GM21786 (cell line): ENCODE results near the gene CHST2.

ENCODE experiments used
- ATAC-seq: cut with Tn5 transposase; IDR thresholded peaks from one replicate; pipeline ENCODE4 v1.9.1; 2021; ENCODE audit not compliant: unreplicated experiment

The CHST2 gene

DNA sequence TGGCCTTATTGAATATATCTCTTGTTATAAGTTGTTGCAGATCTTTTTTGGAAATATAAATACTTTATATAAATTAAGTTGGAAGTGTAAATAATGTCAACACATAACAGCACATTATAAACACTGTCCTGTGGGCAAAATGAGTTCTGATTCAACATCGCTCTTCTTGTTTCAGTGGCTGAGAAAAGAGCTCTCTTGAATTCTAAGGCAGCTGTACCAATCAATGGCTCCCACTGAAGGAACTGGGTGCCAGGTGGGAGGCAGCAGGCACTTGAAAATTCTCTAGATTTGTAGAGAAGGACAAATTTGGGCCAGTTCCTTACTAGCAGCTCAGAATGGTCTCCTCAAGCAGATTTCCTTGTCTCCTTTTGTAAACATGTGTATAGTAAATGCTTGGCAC, 45.6 kb downstream of the CHST2 start:
- peak; percentile 32 for ATAC-seq

DNA sequence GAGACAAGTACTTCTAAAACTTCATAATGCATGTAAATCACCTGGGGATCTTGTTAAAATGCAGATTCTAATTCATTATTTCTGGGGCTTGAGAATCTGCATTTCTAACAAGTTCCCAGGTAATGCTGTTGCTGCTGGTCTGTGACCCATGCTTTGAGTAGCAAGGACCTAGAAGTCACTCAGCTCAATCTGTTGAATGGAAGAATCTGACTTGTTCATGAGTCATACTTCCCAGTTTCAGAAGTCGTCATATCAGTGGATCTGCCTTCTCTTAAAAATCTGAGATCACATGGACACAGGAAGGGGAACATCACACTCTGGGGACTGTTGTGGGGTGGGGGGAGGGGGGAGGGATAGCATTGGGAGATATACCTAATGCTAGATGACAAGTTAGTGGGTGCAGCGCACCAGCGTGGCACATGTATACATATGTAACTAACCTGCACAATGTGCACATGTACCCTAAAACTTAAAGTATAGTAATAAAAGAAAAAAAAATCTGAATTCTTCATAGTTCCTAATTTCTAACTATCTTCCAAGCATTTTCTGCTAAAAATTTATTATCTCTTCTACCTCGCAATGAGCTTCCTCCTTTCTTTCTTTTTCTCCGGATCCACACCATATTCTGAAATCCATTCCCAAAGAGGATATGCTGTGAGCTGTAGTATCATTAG, 46.2 kb downstream of the CHST2 start:
- peak; percentile 56 for ATAC-seq

DNA sequence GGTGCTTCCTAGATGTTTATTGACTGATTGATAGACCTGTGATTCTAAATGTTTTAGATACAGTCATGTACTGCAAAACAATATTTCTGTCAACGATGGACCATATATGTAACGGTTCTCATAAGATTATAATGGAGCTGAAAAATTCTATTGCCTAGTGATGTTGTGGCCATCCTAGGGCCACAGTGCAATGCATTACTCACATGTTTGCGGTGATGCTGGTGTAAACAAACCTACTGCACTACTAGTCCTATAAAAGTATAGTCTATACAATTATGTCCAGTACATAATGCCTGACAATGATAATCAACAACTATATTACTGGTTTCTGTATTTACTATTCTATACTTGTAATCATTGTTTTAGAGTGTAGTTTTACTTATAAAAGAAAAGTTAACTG, 46.8 kb downstream of the CHST2 start:
- ATAC-seq: no peak

DNA sequence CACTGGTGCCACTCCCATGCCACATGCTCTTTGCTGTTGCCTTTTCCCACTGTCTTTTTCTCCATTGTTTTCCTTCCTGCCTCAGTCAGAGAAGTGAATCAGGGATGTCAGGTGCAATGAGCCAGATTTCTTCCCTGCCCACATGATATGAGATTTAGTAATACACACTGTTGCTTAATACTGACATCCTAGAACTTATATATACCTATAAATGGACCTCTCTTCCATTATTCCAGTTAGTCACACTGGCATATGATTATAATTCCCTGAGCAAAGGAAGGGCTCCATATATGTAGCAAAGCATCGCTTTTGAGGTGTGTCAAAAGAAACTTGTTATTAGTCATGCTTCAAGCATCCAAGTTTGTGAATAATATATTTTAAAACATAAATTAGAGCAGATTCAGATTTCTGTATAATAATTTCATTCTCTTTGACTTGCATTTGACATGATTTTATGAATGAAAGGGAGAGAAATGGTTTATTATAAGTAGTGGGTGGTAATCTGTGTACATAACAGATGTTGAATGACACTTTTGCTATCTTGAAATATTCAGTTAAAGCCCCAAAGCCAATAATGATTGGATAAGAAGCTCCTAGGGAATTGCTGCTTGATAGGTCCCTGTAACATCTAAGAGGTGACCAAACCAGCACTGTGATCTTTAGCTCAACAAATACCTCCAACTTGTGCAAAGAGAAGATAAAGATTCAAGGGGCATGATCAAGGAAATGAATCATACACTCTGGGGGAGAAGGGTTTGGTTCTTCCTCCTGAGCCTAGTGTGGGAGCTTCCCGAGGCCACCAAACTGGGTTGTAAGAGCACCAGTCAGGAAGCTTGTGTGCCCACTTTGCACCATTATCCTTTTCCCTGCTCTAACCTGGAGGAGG, 48.6 kb downstream of the CHST2 start:
- no peak for ATAC-seq

DNA sequence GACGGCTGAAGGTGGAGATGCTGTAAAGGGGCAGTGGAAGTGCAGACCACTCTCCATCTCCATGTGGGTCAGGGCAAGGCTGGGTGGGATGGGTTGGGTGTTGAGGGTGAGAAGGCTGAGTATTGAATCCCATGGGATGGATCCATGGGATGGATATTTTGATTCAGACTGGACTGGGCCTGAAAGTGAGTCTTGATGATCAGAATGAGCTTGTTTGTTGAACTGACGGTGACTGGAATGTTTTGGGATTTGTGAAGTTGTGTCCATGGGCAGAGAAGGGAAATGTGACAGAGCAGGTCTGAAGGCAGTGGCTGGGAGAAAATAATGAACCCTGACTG, 49.3 kb downstream of the CHST2 start:
- ATAC-seq: no peak

DNA sequence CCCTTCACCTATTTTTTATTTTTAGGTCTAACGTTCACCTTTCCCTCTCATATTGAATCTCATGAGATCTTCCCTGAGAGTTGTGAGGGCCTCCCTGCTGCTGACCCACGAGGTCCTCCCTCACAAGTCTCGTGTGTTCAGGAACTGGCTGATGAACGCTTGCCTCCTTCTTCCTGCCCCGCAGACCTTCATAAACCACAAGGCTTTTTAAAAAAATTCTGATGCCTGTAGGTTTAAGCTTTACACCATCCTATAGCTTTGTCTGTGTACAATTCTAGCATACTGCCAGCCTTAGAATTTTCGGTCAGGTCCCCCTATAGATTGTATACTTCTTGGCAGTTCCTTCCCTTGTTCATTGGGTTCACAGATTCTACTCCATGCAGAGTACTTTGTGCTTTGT, 50.5 kb downstream of the CHST2 start:
- no peak for ATAC-seq

DNA sequence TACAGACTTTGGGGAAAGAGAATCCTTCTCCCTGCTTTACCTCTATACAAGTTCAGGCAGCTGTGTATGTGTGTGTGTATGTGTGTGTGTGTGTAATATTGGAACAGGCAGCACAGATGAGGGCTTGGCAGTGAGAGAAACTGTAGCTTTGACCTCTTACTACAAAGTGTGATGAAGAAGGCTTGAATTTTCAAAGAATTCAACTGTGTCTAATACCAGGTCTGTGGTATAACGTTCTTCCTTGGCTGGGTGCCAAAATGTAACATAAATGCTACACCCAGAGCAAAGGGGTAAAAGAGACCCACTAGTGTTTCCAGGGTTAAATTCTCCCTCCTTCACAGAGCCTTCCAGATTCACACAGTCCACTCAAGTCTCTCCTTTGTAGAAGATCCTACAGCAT, 51.1 kb downstream of the CHST2 start:
- ATAC-seq: peak; percentile 14

DNA sequence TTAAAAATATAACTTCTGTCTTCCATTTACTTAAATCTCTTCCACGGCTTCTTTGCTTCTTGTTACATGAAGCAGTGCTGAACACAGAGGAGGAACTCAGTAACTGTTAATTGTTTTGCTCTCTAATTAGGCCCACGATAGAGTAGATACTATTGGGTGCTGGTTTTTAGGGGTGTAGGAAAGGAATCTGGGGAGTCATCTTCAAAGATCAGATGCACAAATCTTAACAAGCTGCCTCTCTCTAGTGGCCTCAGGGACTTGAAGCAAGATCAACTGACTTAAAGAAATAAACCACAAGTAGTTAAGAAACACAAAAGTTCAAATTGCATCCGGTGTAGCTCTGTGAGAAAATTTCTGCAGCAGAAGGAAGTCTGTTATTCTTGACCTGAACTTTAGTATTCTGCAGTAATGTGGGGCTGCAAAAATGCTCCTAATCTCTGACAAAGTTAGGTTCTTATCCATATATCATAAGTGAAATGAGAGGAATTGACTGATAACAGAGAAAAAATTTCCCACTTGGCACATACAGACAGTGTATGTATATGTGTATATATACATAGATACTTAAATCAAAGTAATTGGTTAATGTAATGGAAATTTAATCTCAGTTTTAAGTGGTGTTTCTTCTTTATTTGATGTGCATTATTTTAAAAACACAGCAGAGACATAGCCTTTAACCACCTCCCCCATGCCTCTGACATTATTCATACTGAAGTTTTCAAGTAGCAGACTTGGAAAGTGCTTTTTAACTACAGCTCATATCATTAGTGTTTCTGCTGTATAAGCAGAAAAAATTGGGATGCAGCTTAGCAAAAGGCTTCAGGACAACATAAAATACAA, 51.8 kb downstream of the CHST2 start:
- peak; percentile 86 for ATAC-seq

DNA sequence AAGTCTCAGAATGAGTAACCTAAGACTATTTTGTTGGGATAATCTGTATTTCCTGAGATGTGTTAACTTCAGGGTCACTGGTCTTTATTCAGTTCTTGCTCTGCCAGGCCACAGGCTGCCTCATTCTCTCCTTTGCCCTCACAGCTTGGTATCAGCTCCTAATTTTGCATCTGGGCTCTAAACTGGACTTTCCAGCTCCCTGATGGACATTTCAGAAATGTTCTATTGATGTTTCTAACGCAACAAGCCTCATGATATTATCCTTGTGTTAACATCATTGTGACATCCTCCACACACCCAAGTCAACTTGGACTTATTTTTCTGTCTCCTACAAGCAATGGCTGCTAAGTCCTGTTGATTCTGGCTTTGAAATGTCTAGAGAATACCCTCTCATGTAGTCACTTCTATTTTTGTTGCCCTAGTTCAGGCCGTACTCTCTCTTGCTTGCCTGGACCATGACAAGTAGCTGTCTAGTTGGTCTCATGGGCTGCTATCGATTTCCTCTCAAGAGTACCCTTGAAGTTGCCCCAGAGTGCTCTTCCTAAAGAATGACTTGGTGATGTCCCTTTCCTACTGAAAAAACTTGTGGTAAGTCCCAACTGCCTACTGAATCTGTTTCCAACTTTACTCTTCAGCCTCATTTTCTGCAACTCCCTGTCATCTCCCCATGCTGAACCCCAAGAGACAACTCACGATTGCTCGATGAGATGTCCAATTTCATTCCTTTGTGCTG, 52.7 kb downstream of the CHST2 start:
- ATAC-seq: no peak

DNA sequence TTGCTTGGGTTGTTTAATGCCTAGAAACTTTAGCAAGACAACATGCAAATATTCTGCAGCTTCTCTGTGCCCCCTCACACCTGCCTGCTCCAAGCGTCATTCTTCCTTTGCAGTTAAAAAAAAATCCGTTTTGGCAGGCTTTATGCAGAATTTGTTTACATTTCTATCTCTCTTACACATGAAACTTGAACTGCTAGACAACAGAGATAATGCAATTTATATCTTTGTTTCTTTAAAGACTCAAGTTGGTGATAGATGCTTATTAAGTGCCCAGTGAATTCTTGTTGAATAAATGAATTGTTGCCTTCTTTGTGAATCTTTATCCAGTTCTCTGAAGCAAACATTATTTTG, 53.2 kb downstream of the CHST2 start:
- ATAC-seq: no peak

DNA sequence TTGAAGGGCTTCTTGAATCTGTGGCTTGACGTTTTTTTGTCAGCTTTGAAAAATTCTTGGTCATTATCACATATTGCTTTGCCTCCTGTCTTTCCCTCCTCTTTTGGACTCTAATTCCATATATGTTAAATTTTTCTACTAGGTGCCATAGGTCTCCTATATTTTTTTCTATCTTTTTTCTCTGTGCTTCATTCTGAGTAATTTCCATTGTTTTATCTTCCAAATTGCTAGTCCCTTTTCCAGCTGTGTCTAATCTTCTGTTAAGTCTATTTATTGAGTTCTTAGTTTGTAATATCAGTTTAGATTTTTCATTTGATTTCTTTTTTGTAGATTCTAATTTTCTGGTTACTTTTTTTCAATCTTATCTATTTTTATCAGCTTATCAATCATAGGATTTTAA, 53.7 kb downstream of the CHST2 start:
- ATAC-seq: no peak
